Measurements from ENCODE around the gene TMCO1.
"Not testable (repeated sequence)": the region's sequence is repeated elsewhere in the genome, so short reads cannot be mapped to it uniquely, and the experiment has no call there.

Gene TMCO1

GRCh38 chr1:165683848-165684485, 84.7 kb downstream of the TMCO1 start:
- no peak for DNase-seq

- DNase-seq, result not testable (repeated sequence)
These were observed 87.9 kb downstream of the TMCO1 start for GRCh38 chr1:165680773-165681172.

GRCh38 chr1:165680303-165680702, 88.4 kb downstream of the TMCO1 start:
- DNase-seq, result no peak

DNA sequence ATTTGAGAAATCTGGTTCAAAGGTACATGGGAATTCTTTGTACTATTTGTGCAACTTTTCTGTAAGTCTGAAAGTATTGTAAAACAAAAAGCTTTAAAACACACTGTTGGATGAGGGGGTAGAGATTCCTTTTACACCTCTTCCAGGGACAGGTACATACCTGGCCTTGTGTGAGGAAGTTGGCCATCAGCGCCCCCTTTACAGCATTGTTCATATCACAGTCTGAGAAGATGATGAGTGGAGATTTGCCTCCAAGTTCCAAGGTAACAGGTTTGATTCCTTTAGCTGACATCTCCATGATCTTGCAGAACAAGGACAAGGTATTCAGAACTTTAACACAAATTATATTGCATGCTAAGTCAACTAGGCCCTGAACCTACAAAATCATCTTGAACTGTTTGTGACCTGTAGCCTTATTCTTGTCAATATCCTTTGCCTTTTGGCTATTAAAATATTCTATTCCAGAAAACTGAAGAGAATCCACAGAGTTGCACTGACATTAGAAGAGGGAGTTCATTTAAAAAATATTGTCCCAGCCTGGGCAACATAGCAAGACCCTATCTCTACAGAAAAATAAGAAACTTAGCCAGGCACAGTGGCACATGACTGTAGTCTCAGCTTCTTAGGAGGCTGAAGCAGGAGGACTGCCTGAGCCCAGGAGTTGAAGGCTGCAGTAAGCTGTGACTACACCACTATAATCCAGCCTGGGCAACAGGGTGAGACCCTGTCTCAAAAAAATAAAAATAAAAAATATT, 89.2 kb downstream of the TMCO1 start:
- DNase-seq, result no peak

DNA sequence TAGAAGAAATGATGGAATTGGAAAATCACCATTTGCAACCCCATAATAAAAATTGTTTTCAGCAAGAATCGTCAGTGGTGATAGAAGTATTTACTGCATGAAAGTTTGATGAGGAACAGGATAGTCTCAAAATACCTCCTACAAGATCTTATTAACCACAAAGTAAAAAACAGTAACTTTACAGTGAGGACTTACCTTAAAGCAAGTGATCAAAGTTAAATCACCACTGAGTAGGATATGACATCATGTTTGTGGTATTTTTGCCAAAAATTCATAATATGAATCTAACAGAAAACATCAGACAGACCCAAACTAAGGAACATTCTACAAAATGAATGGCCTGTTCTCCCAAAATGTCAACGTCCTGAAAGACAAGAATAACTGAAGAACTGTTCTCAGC, 90.2 kb downstream of the TMCO1 start:
- no peak for DNase-seq
